ENCODE measurements around the gene SCUBE1.

SCUBE1 gene

DNA sequence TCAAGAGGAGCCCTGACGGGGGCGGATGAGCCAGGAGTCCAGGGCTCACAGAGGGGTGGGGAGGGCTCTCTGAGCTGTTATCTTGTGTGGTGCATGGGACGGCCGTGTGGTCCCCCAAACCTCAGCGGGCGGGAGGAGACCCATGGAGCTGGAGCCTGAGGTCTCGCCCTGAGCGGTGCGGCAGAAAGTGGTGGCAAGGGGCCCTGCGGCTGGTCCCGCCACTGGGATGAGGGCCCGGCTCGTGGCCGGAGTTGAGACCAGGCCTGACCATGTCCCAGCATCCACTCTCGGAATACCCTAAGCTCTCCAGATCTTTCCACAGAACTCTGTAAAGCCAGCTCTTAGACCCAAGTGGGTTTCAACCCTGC lies 133.7 kb downstream of the SCUBE1 start:
- no peak for DNase-seq

- no peak for DNase-seq
Observed at GRCh38 chr22:43208703-43209522, 134.3 kb downstream of the SCUBE1 start.

DNA sequence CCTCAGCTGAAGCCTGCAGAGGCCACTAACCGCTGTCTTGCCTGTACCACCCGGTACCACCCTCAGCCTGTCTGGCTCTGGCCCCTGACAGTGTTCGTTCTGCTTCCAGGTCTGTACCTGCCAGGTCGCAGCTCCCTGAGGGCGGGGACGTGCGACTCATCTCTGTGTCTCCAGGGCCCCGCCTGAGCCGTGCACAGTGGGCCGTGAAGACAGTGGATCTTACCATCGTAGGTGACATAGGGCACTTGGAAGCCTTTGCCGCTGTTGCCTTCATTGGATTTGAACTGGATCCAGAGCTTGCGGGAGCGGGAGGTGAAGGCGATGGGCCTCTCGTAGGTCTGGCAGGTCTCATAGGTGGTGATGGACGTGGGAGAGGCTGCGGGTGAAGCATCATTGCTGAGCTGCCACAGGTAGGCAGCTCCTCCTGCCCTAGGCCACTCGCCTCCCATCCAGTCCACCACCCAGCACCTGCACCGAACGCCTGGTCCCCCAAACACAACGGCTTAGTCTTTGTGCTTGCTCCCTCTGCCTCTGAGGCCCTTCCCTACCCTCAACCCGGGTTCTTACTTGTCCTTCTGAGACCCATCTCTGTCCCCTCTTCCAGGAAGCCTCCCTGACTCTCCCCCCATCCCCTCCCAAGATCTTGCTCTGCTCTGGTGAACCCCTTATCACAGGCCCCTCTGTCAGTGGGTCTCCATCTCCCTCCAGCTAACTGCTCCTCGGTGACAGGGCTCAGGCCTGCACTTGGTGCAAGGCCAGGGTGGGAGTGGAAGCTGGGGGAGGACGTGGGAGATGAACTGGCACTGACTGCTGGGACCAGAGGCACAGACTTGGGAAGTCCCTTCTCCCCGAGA lies 135.1 kb downstream of the SCUBE1 start:
- no peak for DNase-seq

- DNase-seq: no peak
Observed at GRCh38 chr22:43207386-43207785, 135.8 kb downstream of the SCUBE1 start.

DNA sequence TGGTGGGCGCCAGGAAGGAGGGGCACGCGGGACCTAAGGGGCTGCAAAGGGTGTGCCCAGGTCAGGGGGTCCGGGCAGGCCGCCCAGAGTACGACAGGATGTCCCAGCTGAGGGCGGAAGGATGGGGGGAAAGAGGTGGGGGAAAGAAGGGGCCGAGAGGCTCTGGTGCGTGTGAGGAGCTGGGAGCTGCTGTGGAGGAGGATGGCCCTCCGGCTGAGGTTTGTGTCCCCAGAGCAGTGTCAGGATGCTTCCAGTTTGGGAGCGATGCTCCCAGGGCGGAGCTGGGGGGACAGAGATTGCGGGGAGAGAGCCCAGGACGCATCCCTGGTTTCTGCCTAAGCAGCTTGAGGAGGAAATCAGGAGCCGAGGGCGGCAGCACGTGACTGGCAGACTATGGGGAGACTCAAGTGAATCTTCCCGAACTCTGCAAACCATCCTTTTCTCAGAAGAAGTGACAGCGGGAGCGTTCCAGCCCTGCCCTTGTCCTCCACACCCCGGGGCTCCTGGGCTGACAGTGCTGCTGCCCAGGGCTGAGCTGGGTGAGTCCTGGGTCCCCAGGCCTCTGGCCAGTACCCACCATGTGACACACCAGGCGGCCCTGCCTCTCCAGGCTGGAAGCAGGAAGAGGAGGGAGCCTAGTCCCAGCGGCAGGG lies 136.5 kb downstream of the SCUBE1 start:
- DNase-seq: no peak

GRCh38 chr22:43205748-43206508 lies 137.2 kb downstream of the SCUBE1 start:
- DNase-seq: no peak

GRCh38 chr22:43205261-43205691 lies 137.9 kb downstream of the SCUBE1 start:
- DNase-seq: no peak

- no peak for DNase-seq
Observed at GRCh38 chr22:43203471-43203981, 139.6 kb downstream of the SCUBE1 start.

- no peak for DNase-seq
Observed at GRCh38 chr22:43202756-43203410, 140.3 kb downstream of the SCUBE1 start.

- DNase-seq: no peak
Observed at GRCh38 chr22:43202326-43202725, 140.8 kb downstream of the SCUBE1 start.

- DNase-seq: no peak
Observed at GRCh38 chr22:43201486-43202219, 141.5 kb downstream of the SCUBE1 start.

GRCh38 chr22:43200555-43200954 lies 142.6 kb downstream of the SCUBE1 start:
- DNase-seq: no peak

- DNase-seq: no peak
Observed at GRCh38 chr22:43200031-43200430, 143.1 kb downstream of the SCUBE1 start.

DNA sequence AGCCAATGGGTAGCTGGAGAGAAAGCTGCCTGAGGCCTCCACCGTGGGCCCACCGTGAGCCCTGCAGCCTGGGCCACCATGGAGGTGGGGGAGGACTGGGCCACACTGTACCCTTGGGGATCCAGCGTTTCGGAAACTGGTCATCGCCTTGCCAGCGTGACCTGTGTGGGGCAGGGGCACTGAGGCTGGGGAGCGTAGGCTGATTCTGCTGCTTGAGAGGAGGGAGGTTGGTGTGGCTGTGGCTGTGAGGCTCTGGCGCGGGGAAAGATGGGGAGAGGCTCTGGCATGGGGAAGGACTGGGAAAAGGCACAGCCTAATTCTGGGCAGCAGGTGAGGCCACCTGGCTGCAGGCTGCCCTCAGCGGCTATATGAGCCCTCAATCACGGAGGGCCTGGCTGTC lies 143.6 kb downstream of the SCUBE1 start:
- DNase-seq: no peak

DNA sequence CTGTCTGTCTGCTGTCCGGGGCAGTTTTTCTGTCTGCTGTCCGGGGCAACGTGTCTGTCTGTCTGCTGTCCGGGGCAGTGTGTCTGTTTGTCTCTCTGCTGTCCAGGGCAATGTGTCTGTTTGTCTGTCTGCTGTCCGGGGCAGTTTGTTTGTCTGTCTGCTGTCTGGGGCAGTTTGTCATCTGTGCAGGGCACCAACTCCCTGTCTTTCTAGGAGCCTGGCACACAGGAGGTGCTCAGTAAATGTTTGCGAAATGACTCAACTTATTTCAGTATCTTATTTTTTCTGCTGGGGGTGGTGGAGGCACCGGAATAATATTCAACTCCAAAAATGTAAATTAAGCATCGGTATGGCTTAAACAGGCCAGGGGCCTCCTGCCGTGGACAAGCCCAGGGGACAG lies 144.2 kb downstream of the SCUBE1 start:
- no peak for DNase-seq

- no peak for DNase-seq
Observed at GRCh38 chr22:43198126-43198525, 145.0 kb downstream of the SCUBE1 start.

DNA sequence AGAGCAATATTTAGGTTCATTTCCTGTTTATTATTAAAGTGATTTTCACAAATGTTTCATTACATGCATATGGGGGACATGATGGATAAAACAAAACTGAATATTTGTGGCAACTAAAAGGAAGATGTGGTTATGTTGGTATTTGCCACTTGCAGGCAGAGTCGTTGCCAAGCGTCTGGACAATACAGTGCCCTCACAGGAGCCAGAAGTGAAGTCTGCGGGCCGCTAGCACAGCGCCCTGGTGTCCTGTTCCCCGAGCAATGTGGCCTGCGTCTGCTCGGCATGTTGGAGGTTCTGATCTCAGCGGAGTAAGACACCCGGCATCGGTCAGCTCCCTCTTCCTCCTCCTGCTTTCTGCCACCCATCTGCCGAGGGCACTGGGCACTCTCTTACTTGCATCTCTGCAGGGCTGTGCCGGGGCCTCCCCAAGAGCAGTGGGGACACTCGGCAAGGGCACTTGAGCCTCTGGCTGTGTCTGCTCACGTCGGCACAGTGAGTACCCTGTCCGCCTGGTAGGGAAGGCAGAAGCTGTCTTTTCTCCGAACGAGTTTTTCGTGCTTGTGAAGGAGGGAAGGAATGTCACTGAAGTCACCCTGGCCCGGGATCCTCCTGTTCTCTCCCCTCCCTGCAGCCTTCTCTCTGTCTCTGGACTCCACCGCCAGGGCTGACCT lies 145.8 kb downstream of the SCUBE1 start:
- DNase-seq: no peak

GRCh38 chr22:43191831-43192230 lies 151.3 kb downstream of the SCUBE1 start:
- DNase-seq: no peak

DNA sequence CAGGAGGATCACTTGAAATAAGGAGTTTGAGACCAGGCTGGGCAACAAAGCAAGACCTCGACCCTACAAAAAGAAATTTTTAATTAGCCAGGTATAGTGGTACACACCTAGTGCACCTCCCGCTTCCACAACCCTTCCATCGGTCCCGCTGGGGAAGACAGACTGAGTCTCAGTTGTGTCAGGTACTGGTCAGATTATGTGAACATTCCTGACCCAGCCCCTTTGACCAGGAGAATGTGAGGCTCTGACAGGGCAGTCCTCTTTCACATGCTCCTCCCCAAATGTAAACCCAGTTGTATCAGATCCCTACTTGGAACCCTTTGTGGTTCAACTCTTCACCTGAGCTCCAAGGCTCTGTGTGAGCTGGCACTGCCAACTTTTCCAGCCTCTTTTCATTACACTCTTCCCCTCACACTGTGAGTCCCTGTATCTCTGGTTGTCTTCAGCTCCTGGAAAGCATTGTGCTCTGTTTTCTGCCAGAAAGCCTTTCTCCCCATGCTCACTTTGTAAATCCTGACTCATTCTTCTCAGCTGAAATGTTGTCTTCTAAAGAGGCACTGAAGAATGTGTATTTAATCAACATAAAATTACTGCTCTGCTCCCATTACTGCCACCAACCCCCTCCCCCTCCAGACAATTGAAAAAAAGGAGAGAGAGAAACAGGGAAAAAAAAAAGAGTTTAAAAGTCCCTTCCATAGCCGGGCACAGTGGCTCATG lies 154.2 kb downstream of the SCUBE1 start:
- DNase-seq: no peak
